ENCODE data around the gene SEC23IP.
"Not testable (repeated sequence)": the region's sequence is repeated elsewhere in the genome, so short reads cannot be mapped to it uniquely, and the experiment has no call there.

SEC23IP gene

DNA sequence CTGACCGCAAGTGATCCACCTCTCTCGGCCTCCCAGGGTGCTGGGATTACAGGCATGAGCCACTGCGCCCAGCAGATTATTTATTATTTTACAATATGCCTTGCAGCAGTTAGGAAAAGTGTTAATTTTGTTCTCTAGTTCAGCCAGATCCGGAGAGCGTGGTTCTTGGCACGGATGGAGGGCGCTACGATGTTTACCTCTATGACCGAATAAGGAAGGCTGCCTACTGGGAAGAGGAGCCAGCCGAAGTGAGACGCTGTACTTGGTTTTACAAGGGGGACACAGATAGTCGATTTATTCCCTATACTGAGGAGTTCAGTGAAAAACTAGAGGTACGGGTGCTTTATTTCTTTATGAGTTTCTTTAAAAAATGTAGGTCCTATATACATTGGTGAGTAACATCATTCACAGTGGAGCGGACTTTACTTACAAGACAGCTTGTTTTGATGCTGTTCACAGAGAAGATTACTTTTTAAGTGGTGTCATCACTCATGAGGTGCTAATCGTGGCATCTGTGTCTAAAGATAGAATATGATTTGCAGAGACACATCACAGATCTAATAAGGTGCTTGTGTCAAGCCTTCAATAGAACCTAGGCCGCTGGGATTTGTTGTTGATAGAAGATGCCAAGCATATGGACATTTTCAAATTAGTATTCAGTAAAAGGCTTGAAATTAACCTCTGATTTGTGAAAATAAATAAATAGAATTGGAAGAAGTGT, 11.6 kb downstream of the SEC23IP start:
- no peak for DNase-seq (ENCODE audit: low read depth)

DNA sequence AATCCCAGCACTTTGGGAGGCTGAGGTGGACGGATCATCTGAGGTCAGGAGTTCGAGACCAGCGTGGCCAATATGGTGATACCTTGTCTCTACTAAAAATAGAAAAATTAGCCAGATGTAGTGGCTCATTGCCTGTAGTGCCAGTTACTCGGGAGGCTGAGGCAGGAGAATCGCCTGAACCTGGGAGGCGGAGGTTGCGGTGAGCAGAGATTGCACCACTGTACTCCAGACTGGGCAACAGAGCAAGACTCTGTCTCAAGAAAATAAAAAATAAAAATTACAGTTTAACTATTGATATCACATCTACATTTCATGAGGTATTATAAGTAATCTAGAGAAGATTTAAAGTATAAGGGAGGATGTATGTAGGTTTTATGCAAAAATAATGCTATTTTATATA, 15.2 kb downstream of the SEC23IP start:
- DNase-seq (ENCODE audit: low read depth) = not testable (repeated sequence)

More for the DNA sequence above, 11.6 kb downstream of the SEC23IP start:
- TF ChIP-seq, protein P1, sequence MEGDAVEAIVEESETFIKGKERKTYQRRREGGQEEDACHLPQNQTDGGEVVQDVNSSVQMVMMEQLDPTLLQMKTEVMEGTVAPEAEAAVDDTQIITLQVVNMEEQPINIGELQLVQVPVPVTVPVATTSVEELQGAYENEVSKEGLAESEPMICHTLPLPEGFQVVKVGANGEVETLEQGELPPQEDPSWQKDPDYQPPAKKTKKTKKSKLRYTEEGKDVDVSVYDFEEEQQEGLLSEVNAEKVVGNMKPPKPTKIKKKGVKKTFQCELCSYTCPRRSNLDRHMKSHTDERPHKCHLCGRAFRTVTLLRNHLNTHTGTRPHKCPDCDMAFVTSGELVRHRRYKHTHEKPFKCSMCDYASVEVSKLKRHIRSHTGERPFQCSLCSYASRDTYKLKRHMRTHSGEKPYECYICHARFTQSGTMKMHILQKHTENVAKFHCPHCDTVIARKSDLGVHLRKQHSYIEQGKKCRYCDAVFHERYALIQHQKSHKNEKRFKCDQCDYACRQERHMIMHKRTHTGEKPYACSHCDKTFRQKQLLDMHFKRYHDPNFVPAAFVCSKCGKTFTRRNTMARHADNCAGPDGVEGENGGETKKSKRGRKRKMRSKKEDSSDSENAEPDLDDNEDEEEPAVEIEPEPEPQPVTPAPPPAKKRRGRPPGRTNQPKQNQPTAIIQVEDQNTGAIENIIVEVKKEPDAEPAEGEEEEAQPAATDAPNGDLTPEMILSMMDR (IDR thresholded peaks at IDR 0.05; ENCODE audit: control insufficient read depth, extremely low read depth, insufficient read depth) = no peak
- no peak overlapping the region for H3K4me3 ChIP-seq (ENCODE audit: low read depth, low read length)

DNA sequence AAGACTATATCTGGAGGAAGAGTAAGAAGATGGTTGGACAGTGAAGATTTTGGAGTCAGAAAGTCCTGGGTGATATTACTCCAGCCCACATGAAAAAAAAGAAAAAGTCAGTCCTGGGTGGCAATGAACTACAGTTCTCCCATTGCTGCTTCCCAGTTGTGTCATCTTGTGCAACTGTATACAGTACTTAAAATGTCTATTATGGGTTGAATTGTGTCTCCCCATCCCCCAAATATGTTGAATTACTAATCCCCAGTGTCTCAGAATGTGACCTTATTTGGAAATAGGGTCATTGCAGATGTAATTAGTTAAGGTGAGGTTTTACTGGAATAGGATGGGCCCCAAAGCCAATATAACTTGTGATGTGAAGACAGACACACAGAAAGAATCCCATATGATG, 15.6 kb downstream of the SEC23IP start:
- TF ChIP-seq, protein P1 (IDR thresholded peaks at IDR 0.05; ENCODE audit: control insufficient read depth, extremely low read depth, insufficient read depth) = no peak
- no peak for DNase-seq (ENCODE audit: low read depth)
- no peak overlapping the region for H3K4me3 ChIP-seq (ENCODE audit: low read depth, low read length)

More for the DNA sequence above, 15.2 kb downstream of the SEC23IP start:
- not testable (repeated sequence) for H3K4me3 ChIP-seq (ENCODE audit: low read depth, low read length)

DNA sequence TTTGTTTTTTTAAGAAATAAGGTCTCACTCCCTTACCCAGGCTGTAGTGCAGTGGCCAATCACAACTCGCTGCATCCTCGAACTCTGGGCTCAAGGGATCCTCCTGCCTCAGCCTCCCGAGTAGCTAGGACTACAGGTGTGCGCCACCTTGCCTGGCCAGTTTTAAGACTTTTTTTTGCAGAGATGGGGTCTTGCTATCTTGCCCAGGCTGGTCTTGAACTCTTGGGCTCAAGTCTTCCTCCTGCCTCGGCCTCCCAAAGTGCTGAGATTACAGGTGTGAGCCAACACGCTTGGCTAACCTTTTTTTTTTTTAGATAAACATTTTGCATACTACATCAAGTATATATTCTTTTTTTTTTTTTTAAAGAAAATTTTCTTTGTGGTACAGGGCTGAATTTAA, 18.2 kb downstream of the SEC23IP start:
- H3K4me3 ChIP-seq (ENCODE audit: low read depth, low read length) = no peak overlapping the region
- DNase-seq (ENCODE audit: low read depth) = no peak
- TF ChIP-seq, protein P1 (IDR thresholded peaks at IDR 0.05; ENCODE audit: control insufficient read depth, extremely low read depth, insufficient read depth) = no peak

DNA sequence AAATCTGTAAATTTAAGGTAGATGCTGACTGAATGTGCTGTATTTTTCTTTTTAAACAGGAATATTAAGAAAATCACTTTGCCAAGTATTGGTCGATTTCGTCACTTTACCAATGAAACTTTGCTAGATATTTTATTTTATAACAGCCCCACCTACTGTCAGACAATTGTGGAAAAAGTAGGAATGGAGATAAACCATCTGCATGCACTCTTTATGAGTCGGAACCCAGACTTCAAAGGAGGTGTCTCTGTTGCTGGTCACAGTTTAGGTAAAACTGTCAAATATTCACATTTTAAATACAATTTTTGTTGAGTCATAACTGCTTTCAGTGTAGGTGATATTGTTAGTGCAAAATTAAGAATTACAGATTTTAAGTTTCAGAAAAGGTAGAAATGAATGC, 25.2 kb downstream of the SEC23IP start:
- no peak for DNase-seq (ENCODE audit: low read depth)
- no peak overlapping the region for H3K4me3 ChIP-seq (ENCODE audit: low read depth, low read length)
- TF ChIP-seq, protein P1 (IDR thresholded peaks at IDR 0.05; ENCODE audit: control insufficient read depth, extremely low read depth, insufficient read depth) = no peak

DNA sequence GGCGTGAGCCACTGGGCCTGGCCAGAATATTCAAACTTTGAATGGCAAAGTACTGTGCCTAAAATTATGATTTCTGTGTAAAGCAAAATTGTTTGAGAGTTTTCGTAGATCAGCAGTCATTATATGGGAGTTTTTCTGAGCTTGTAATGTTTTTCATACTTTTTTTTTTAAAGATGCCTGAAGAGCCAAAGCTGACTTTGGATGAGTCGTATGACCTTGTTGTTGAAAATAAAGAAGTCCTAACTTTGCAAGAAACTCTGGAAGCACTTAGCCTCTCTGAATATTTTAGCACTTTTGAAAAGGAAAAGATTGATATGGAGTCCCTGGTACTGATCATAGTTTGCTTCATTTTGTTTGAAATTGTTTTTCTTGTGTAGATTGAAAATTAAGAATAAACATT, 26.7 kb downstream of the SEC23IP start:
- no peak for DNase-seq (ENCODE audit: low read depth)
- H3K4me3 ChIP-seq (ENCODE audit: low read depth, low read length) = no peak overlapping the region
- TF ChIP-seq, protein P1 (IDR thresholded peaks at IDR 0.05; ENCODE audit: control insufficient read depth, extremely low read depth, insufficient read depth) = no peak

DNA sequence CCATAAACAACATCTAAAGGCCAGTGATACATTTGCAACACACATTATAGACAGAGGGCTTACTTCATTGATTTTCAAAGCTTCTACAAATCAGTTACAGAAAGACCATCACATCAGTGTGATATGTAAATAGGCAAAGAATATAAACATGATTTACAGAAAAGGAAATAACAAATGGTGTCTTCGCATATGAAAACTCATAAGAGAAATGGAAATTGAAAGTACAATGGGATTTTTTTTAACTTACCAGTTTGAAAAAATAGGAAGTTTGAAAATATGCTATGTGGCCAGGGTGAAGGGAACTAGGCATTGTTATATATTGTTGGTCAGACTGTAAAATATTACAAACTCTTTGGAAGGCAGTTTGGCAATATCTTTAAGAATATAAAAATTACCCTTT, 27.3 kb downstream of the SEC23IP start:
- H3K4me3 ChIP-seq (ENCODE audit: low read depth, low read length) = no peak overlapping the region
- TF ChIP-seq, protein P1 (IDR thresholded peaks at IDR 0.05; ENCODE audit: control insufficient read depth, extremely low read depth, insufficient read depth) = no peak
- DNase-seq (ENCODE audit: low read depth) = no peak
